Fibroblast of pulmonary artery (primary cell): ENCODE data around the gene CIDEA.

Experiments
- DNase-seq: peaks from one replicate; pipeline ENCODE4 v3.0.0-alpha.2; 2010; ENCODE audit warnings: low read depth
- H3K4me3 ChIP-seq: replicated peaks from 2 replicates; pipeline ENCODE4 v1.5.1; 2011; ENCODE audit warnings: low read depth, mild to moderate bottlenecking, control low read depth, low read length, moderate library complexity
- CTCF ChIP-seq: IDR thresholded peaks from 2 replicates; pipeline ENCODE4 v1.5.1; 2011; ENCODE audit warnings: mild to moderate bottlenecking, control low read depth, low read length, inconsistent platforms; ENCODE audit errors: missing control alignments

Gene CIDEA

DNA sequence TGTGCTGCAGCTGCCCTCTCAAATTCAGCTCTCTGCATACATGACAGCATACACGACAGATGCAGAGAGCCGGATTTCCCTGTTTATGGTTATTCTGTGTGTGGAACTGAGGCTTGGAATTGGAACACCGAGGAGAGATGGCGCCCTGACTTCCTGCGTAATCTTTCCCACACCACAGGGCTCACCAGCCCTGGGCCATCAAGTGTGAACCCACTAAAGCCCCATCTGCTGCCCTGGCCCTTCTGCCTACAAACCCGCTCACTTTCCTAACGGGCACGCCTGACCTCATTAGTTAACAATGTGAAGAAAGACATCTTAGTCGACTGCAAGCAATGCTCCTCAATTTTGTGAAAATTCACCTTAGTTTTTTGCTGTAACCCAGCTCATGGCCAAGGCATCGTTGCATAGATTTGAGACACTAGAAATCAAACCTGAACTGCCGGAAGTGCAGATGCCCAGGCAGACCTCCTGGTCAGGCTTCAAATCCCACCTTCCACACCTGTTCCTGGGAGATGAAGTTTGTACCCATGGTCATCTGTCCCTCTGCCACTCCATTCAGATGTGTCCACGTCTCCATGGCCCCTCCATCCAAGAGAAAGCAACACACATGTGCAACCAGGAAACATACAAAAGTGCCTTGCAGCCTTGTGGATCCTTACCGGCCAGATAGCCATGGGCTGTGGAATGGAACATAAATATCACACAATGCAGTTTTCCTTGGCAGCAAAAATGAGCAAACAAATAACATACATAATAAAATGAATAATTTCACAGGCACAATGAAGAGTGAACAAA lies 5.0 kb upstream of the CIDEA start:
- H3K4me3 ChIP-seq = no peak overlapping the region
- DNase-seq = no peak
- no peak for TF ChIP-seq CTCF

DNA sequence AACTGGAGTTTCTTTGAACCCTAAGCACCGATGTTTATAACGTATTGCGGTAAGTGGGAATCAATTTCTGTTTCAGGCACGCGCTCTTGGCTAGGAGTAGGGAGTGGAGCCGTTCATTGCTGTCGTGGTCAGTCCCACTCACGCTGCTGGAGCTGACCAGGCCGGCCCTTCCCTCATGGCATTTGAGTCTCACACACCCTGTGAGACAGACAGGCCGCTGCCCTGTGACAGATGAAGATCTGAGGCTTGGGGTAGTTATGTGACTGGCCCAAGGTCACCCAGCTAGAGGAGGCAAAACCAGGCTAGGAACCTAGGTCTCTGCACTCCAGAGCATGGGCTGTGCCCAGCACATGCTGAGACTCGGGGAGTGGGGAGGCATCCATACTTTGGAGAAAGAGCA lies 2.9 kb upstream of the CIDEA start:
- no peak for DNase-seq
- H3K4me3 ChIP-seq = no peak overlapping the region
- TF ChIP-seq CTCF = no peak

DNA sequence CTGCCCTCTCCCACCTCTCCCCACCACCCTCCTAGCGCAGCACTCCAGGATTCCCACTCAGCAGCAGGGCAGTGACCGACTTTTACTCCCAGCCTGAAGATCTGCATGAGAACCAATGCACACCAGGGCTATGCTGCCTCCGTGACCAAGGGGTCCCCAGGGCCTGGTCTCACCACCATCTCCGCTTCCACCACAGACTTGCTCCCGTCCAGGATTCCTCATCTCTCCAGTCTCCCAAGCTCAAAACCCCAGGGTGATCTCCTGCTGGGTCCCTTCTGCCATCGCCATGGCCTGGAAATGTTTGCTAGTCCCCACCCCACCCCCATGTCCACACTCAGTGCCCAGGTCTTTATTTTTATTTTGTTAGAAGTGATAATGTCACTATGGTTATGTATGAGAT lies 2.1 kb upstream of the CIDEA start:
- no peak overlapping the region for H3K4me3 ChIP-seq
- DNase-seq = no peak
- TF ChIP-seq CTCF = no peak

DNA sequence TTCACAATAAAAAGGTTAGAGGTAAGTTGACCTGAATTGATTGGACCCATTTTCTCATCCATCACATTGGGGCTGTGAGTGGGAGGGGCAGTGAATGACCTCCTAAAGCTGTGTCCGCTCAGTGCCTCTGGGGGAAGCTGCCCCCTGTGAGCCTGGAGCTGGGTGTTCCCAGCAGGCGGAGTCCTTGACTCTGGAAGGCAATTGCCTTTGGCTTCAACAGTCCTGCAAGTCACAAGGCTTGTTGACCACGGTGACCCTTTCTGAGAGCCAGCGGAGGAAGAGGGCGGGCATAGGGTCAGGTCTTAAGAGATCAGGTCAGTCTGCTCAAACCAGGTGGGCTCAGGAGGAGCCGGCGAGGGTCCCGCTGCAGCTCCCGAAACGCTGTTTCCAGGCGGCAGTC lies 1.1 kb upstream of the CIDEA start:
- TF ChIP-seq CTCF = no peak
- no peak overlapping the region for H3K4me3 ChIP-seq
- no peak for DNase-seq

- no peak for DNase-seq
- H3K4me3 ChIP-seq = peak overlapping the region; percentile 31
- TF ChIP-seq CTCF = no peak
These were observed 462 bp upstream of the CIDEA start for GRCh38 chr18:12253663-12254135.

- no peak for DNase-seq
- no peak for TF ChIP-seq CTCF
These were observed 805 bp downstream of the CIDEA start for GRCh38 chr18:12254820-12255511.

More at GRCh38 chr18:12254820-12255511, 805 bp downstream of the CIDEA start:
- no peak overlapping the region for H3K4me3 ChIP-seq
